GM18861 (cell line): Measurements from ENCODE around the gene PWWP2B.

Experiments
- ATAC-seq: cut with Tn5 transposase; IDR thresholded peaks from one replicate; pipeline ENCODE4 v1.9.1; 2021; ENCODE audit not compliant: unreplicated experiment

The PWWP2B gene

GRCh38 chr10:132392811-132393694, 3.9 kb upstream of the PWWP2B start:
- ATAC-seq, result no peak

GRCh38 chr10:132393695-132394181, 3.3 kb upstream of the PWWP2B start:
- ATAC-seq, result no peak

- no peak for ATAC-seq
These were observed 2.7 kb upstream of the PWWP2B start for GRCh38 chr10:132394201-132394811.

- ATAC-seq, result no peak
These were observed 1.9 kb upstream of the PWWP2B start for GRCh38 chr10:132394936-132395703.

- peak; percentile 12 for ATAC-seq
These were observed 1.1 kb upstream of the PWWP2B start for GRCh38 chr10:132395704-132396493.

GRCh38 chr10:132396494-132397035, 435 bp upstream of the PWWP2B start:
- peak; percentile 29 for ATAC-seq

- ATAC-seq, result no peak
These were observed 918 bp downstream of the PWWP2B start for GRCh38 chr10:132397671-132398565.

- ATAC-seq, result no peak
These were observed 1.6 kb downstream of the PWWP2B start for GRCh38 chr10:132398566-132398991.

GRCh38 chr10:132399117-132400035, 2.4 kb downstream of the PWWP2B start:
- no peak for ATAC-seq

GRCh38 chr10:132400041-132400546, 3.1 kb downstream of the PWWP2B start:
- no peak for ATAC-seq

GRCh38 chr10:132400547-132401151, 3.6 kb downstream of the PWWP2B start:
- no peak for ATAC-seq

GRCh38 chr10:132401401-132402118, 4.6 kb downstream of the PWWP2B start:
- ATAC-seq, result no peak

- ATAC-seq, result no peak
These were observed 5.8 kb downstream of the PWWP2B start for GRCh38 chr10:132402781-132403241.

GRCh38 chr10:132403511-132404168, 6.6 kb downstream of the PWWP2B start:
- ATAC-seq, result no peak

GRCh38 chr10:132404169-132404880, 7.3 kb downstream of the PWWP2B start:
- no peak for ATAC-seq
